HepG2 (cell line): ENCODE measurements around the gene FMNL2. TPM values are rescaled to one million over a fixed set of nuclear protein-coding genes. Genes with fewer than 3 reads are reported as not detected.

ENCODE experiments used
- EP300 ChIP-seq, 3 experiments: sonication (generic) in 1 of 3; formaldehyde crosslinking in 1 of 3; IDR thresholded peaks; 2 replicates each; pipeline versions ENCODE4 v1.5.1 to v1.6.1; 2011 to 2020; ENCODE audit warnings: low read depth in 2 of 3, low read length in 2 of 3, borderline replicate concordance in 1 of 3, improper control_type of control experiment in 1 of 3, mild to moderate bottlenecking in 1 of 3, missing genetic modification reagents in 1 of 3, moderate library complexity in 1 of 3
- HDAC2 ChIP-seq: sonication (generic); formaldehyde crosslinking; IDR thresholded peaks from 2 replicates; pipeline ENCODE4 v1.4.0; 2020; ENCODE audit warnings: missing genetic modification reagents
- MATR3 ChIP-seq: sonication (generic); formaldehyde crosslinking; IDR thresholded peaks from 2 replicates; pipeline ENCODE4 v1.4.0; 2020; ENCODE audit warnings: missing genetic modification reagents
- MEIS2 ChIP-seq: sonication (generic); formaldehyde crosslinking; IDR thresholded peaks from 2 replicates; pipeline ENCODE4 v1.9.0; 2021; ENCODE audit warnings: mild to moderate bottlenecking, missing genetic modification reagents
- MYPOP ChIP-seq: sonication (generic); formaldehyde crosslinking; IDR thresholded peaks from 2 replicates; pipeline ENCODE4 v1.8.1; 2023; ENCODE audit warnings: mild to moderate bottlenecking, moderate library complexity, missing genetic modification reagents
- NFYB ChIP-seq: sonication (generic); formaldehyde crosslinking; IDR thresholded peaks from 2 replicates; pipeline ENCODE4 v1.4.0; 2020; ENCODE audit warnings: missing genetic modification reagents
- RAD51 ChIP-seq: fragments of 450-650 bp; IDR thresholded peaks from 2 replicates; pipeline ENCODE4 v1.6.1; 2016; ENCODE audit warnings: borderline replicate concordance
- SIN3A ChIP-seq: IDR thresholded peaks from 2 replicates; pipeline ENCODE4 v1.6.1; 2011; ENCODE audit warnings: low read depth, mild to moderate bottlenecking, control low read depth, low read length, borderline replicate concordance
- SNAPC5 ChIP-seq: sonication (generic); formaldehyde crosslinking; IDR thresholded peaks from 2 replicates; pipeline ENCODE4 v1.8.1; 2023; ENCODE audit warnings: mild to moderate bottlenecking, missing genetic modification reagents, borderline replicate concordance
- SP1 ChIP-seq, 2 experiments: fragments of 450-650 bp in 1 of 2; sonication (generic) in 1 of 2; formaldehyde crosslinking in 1 of 2; IDR thresholded peaks; 2 replicates each; pipeline versions ENCODE4 v1.4.0 to v1.6.1; 2016 to 2020; ENCODE audit warnings: missing genetic modification reagents in 1 of 2
- SUZ12 ChIP-seq: fragments of 150-350 bp; IDR thresholded peaks from 2 replicates; pipeline ENCODE4 v1.6.1; 2014; ENCODE audit warnings: low read depth, low read length
- TRAFD1 ChIP-seq: sonication (generic); formaldehyde crosslinking; IDR thresholded peaks from 2 replicates; pipeline ENCODE4 v1.5.1; 2020; ENCODE audit warnings: missing genetic modification reagents, mild to moderate bottlenecking, borderline replicate concordance
- ZNF24 ChIP-seq: fragments of 450-650 bp; IDR thresholded peaks from 2 replicates; pipeline ENCODE4 v1.6.1; 2017; ENCODE audit warnings: antibody characterized with exemption, mild to moderate bottlenecking
- ZNF607 ChIP-seq: sonication (generic); formaldehyde crosslinking; IDR thresholded peaks from 2 replicates; pipeline ENCODE4 v1.5.1; 2020; ENCODE audit warnings: missing genetic modification reagents, mild to moderate bottlenecking, borderline replicate concordance
- ZSCAN30 ChIP-seq: sonication (generic); formaldehyde crosslinking; IDR thresholded peaks from 2 replicates; pipeline ENCODE4 v1.5.0; 2020; ENCODE audit warnings: mild to moderate bottlenecking, missing genetic modification reagents
- polyA plus RNA-seq, 8 experiments: library from polyadenylated mRNA; depleted of rRNA in 3 of 8; stranded (reverse) in 7 of 8; unstranded in 1 of 8; fragments of >200 nt; fragmentation: Illumina TruSeq in 4 of 8; extraction: Trizol in 4 of 8; gene quantifications; 2 replicates each; pipeline versions ENCODE4 v1.2.1 to v1.2.3, GENCODE V29; 2011 to 2016; ENCODE audit warnings: low read depth in 4 of 8, missing spikeins in 1 of 8, mixed read lengths in 1 of 8; ENCODE audit not compliant: insufficient read depth in 1 of 8
- total RNA-seq, 5 experiments: library from RNA; depleted of rRNA; stranded (reverse); fragments of >200 nt; fragmentation: Illumina TruSeq; extraction: Trizol; gene quantifications; 2 replicates each; pipeline ENCODE4 v1.2.3, GENCODE V29; 2016; ENCODE audit warnings: low read depth in 1 of 5
- TF ChIP-seq, protein P1 (sequence below): sonication (generic); formaldehyde crosslinking; IDR thresholded peaks from 2 replicates; pipeline ENCODE4 v1.5.0; 2020; ENCODE audit warnings: missing genetic modification reagents, mild to moderate bottlenecking, borderline replicate concordance
- TF ChIP-seq, protein P2 (sequence below): fragments of 450-650 bp; IDR thresholded peaks from 2 replicates; pipeline ENCODE4 v1.6.1; 2017
- TF ChIP-seq, protein P3 (sequence below), 2 experiments: sonication (generic) in 1 of 2; formaldehyde crosslinking in 1 of 2; IDR thresholded peaks; 2 replicates each; pipeline versions ENCODE4 v1.5.1 to v1.6.1; 2011 to 2020; ENCODE audit warnings: borderline replicate concordance in 1 of 2, low read depth in 1 of 2, low read length in 1 of 2, mild to moderate bottlenecking in 1 of 2, missing genetic modification reagents in 1 of 2, moderate library complexity in 1 of 2
- TF ChIP-seq, protein P4 (sequence below): IDR thresholded peaks from 2 replicates; pipeline ENCODE4 v1.6.1; 2016; ENCODE audit warnings: missing compliant biosample characterization, missing genetic modification reagents, borderline replicate concordance

Gene FMNL2
- total and polyA plus RNA-seq, 2 of the 13 experiments (the other 11 are each of a cell fraction or from before 2014, with no cell fraction given) = 66.5 to 67.7 TPM

- no peak for TF ChIP-seq SUZ12
- no peak for TF ChIP-seq ZSCAN30 (CRISPR knock-in tag)
- peak; percentile 97 for TF ChIP-seq HDAC2 (CRISPR knock-in tag)
- TF ChIP-seq RAD51 = no peak
- TF ChIP-seq, protein P1, sequence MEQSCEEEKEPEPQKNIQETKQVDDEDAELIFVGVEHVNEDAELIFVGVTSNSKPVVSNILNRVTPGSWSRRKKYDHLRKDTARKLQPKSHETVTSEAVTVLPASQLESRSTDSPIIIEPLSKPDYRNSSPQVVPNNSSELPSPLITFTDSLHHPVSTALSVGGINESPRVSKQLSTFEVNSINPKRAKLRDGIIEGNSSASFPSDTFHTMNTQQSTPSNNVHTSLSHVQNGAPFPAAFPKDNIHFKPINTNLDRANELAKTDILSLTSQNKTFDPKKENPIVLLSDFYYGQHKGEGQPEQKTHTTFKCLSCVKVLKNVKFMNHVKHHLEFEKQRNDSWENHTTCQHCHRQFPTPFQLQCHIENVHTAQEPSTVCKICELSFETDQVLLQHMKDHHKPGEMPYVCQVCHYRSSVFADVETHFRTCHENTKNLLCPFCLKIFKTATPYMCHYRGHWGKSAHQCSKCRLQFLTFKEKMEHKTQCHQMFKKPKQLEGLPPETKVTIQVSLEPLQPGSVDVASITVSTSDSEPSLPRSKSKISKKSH (CRISPR knock-in tag) = no peak
- TF ChIP-seq SP1 (IDR thresholded peaks at IDR 0.05) = no peak
- TF ChIP-seq SP1 (CRISPR knock-in tag; IDR thresholded peaks at IDR 0.05) = no peak
- TF ChIP-seq, protein P2, sequence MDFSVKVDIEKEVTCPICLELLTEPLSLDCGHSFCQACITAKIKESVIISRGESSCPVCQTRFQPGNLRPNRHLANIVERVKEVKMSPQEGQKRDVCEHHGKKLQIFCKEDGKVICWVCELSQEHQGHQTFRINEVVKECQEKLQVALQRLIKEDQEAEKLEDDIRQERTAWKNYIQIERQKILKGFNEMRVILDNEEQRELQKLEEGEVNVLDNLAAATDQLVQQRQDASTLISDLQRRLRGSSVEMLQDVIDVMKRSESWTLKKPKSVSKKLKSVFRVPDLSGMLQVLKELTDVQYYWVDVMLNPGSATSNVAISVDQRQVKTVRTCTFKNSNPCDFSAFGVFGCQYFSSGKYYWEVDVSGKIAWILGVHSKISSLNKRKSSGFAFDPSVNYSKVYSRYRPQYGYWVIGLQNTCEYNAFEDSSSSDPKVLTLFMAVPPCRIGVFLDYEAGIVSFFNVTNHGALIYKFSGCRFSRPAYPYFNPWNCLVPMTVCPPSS = no peak
- peak; percentile 79; the same call in 1 of the 2 replicates for TF ChIP-seq ZNF607
- TF ChIP-seq TRAFD1 (CRISPR knock-in tag) = peak; percentile 99; the same call in 1 of the 2 replicates
- no peak; the same call in 1 of the 2 replicates for TF ChIP-seq NFYB (CRISPR knock-in tag)
- TF ChIP-seq, protein P3, sequence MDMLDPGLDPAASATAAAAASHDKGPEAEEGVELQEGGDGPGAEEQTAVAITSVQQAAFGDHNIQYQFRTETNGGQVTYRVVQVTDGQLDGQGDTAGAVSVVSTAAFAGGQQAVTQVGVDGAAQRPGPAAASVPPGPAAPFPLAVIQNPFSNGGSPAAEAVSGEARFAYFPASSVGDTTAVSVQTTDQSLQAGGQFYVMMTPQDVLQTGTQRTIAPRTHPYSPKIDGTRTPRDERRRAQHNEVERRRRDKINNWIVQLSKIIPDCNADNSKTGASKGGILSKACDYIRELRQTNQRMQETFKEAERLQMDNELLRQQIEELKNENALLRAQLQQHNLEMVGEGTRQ (IDR thresholded peaks at IDR 0.05; ENCODE audit: low read depth, low read length) = peak; percentile 74
- TF ChIP-seq, protein P3 (CRISPR knock-in tag; IDR thresholded peaks at IDR 0.05; ENCODE audit: borderline replicate concordance) = no peak
- no peak for TF ChIP-seq ZNF24
- TF ChIP-seq MYPOP (CRISPR knock-in tag) = peak; percentile 78; the same call in 1 of the 2 replicates
- peak; percentile 84; the same call in 1 of the 2 replicates for TF ChIP-seq SIN3A
- TF ChIP-seq, protein P4, sequence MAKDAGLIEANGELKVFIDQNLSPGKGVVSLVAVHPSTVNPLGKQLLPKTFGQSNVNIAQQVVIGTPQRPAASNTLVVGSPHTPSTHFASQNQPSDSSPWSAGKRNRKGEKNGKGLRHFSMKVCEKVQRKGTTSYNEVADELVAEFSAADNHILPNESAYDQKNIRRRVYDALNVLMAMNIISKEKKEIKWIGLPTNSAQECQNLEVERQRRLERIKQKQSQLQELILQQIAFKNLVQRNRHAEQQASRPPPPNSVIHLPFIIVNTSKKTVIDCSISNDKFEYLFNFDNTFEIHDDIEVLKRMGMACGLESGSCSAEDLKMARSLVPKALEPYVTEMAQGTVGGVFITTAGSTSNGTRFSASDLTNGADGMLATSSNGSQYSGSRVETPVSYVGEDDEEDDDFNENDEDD (CRISPR knock-in tag) = peak; percentile 86; the same call in 1 of the 2 replicates
- TF ChIP-seq EP300 (IDR thresholded peaks at IDR 0.05; ENCODE audit: low read depth in 2 of 2, low read length in 2 of 2) = peak in 1 of 2 experiments; percentile 95; a peak in 2 of 4 replicates
- peak; percentile 95 for TF ChIP-seq EP300 (CRISPR knock-in tag; IDR thresholded peaks at IDR 0.05; ENCODE audit: borderline replicate concordance)
- no peak for TF ChIP-seq SNAPC5 (CRISPR knock-in tag)
- TF ChIP-seq MATR3 (CRISPR knock-in tag) = no peak
- peak; percentile 100 for TF ChIP-seq MEIS2 (CRISPR knock-in tag)
Observed at GRCh38 chr2:152410165-152410597, 75.2 kb downstream of the FMNL2 start (continued).
